ENCODE results near the gene MAGEA2.
"Not testable (repeated sequence)": the region's sequence is repeated elsewhere in the genome, so short reads cannot be mapped to it uniquely, and the experiment has no call there.

MAGEA2 gene
- long read RNA-seq: 0 reads

GRCh38 chrX:152753686-152754650, at the start of gene MAGEA2:
Gene MAGEA2, minus strand, starts transcription at chrX:152753842. Its CDS starts 2,479 bp downstream, at chrX:152751363.
- not testable (repeated sequence) for H3K27me3 ChIP-seq (ENCODE audit: insufficient read depth, poor library complexity, severe bottlenecking); H3K27ac ChIP-seq (replicated peaks); H3K4me3 ChIP-seq (replicated peaks; ENCODE audit: insufficient read depth, low read length); DNase-seq (ENCODE audit: low read depth in 1 of 2, low spot score in 1 of 2)

GRCh38 chrX:152798945-152799344, 45.3 kb upstream of the MAGEA2 start:
- peaks cover 3% of the 10 kb centered on the region for H3K27me3 ChIP-seq (ENCODE audit: insufficient read depth, poor library complexity, severe bottlenecking)
- no peak overlapping the region for H3K4me3 ChIP-seq (replicated peaks; ENCODE audit: insufficient read depth, low read length)
- no peak for DNase-seq (ENCODE audit: low read depth in 1 of 2, low spot score in 1 of 2)
- no peak overlapping the region for H3K27ac ChIP-seq (replicated peaks)
- TF ChIP-seq CTCF (IDR thresholded peaks at IDR 0.05; ENCODE audit: insufficient read depth, low read length) (no peak), GABPA (IDR thresholded peaks at IDR 0.05; ENCODE audit: low read depth) (no peak), SPI1 (IDR thresholded peaks at IDR 0.05; ENCODE audit: borderline replicate concordance, low read depth) (no peak), REST (IDR thresholded peaks at IDR 0.05; ENCODE audit: insufficient replicate concordance, low read depth) (no peak), POLR2AphosphoS5 (IDR thresholded peaks at IDR 0.05; ENCODE audit: low read depth) (no peak)

GRCh38 chrX:152787062-152787461, 33.4 kb upstream of the MAGEA2 start:
- H3K27ac ChIP-seq (replicated peaks); H3K4me3 ChIP-seq (replicated peaks; ENCODE audit: insufficient read depth, low read length); DNase-seq (ENCODE audit: low read depth in 1 of 2, low spot score in 1 of 2); H3K27me3 ChIP-seq (ENCODE audit: insufficient read depth, poor library complexity, severe bottlenecking): not testable (repeated sequence)

GRCh38 chrX:152769549-152770289, 16.1 kb upstream of the MAGEA2 start, which contains the start of gene MAGEA6:
Gene MAGEA6, minus strand, starts transcription at chrX:152769689. Its CDS starts 2,039 bp downstream, at chrX:152767650.
- H3K27me3 ChIP-seq (ENCODE audit: insufficient read depth, poor library complexity, severe bottlenecking); H3K27ac ChIP-seq (replicated peaks); DNase-seq (ENCODE audit: low read depth in 1 of 2, low spot score in 1 of 2); H3K4me3 ChIP-seq (replicated peaks; ENCODE audit: insufficient read depth, low read length): not testable (repeated sequence)

GRCh38 chrX:152766562-152766961, 12.9 kb upstream of the MAGEA2 start:
- H3K27me3 ChIP-seq (ENCODE audit: insufficient read depth, poor library complexity, severe bottlenecking); H3K27ac ChIP-seq (replicated peaks); DNase-seq (ENCODE audit: low read depth in 1 of 2, low spot score in 1 of 2); H3K4me3 ChIP-seq (replicated peaks; ENCODE audit: insufficient read depth, low read length): not testable (repeated sequence)

- not testable (repeated sequence) for H3K4me3 ChIP-seq (replicated peaks; ENCODE audit: insufficient read depth, low read length); DNase-seq (ENCODE audit: low read depth in 1 of 2, low spot score in 1 of 2); H3K27me3 ChIP-seq (ENCODE audit: insufficient read depth, poor library complexity, severe bottlenecking); H3K27ac ChIP-seq (replicated peaks)
These were observed 7.9 kb upstream of the MAGEA2 start for GRCh38 chrX:152761582-152761981.

- not testable (repeated sequence) for H3K27ac ChIP-seq (replicated peaks); H3K27me3 ChIP-seq (ENCODE audit: insufficient read depth, poor library complexity, severe bottlenecking); H3K4me3 ChIP-seq (replicated peaks; ENCODE audit: insufficient read depth, low read length); DNase-seq (ENCODE audit: low read depth in 1 of 2, low spot score in 1 of 2)
These were observed 5.9 kb upstream of the MAGEA2 start for GRCh38 chrX:152759544-152759943.

GRCh38 chrX:152758918-152759317, 5.3 kb upstream of the MAGEA2 start, which contains the start of gene CSAG3:
Gene CSAG3, plus strand, starts transcription at chrX:152759218.
- not testable (repeated sequence) for DNase-seq (ENCODE audit: low read depth in 1 of 2, low spot score in 1 of 2); H3K27ac ChIP-seq (replicated peaks); H3K4me3 ChIP-seq (replicated peaks; ENCODE audit: insufficient read depth, low read length); H3K27me3 ChIP-seq (ENCODE audit: insufficient read depth, poor library complexity, severe bottlenecking)

- H3K27ac ChIP-seq (replicated peaks); H3K27me3 ChIP-seq (ENCODE audit: insufficient read depth, poor library complexity, severe bottlenecking); DNase-seq (ENCODE audit: low read depth in 1 of 2, low spot score in 1 of 2); H3K4me3 ChIP-seq (replicated peaks; ENCODE audit: insufficient read depth, low read length): not testable (repeated sequence)
These were observed 1.2 kb upstream of the MAGEA2 start for GRCh38 chrX:152754871-152755270.
